ENCODE measurements around the gene DOCK3. TPM values are rescaled to one million over a fixed set of nuclear protein-coding genes. Genes with fewer than 3 reads are reported as not detected.

Gene DOCK3
- total and polyA plus RNA-seq, 2 donors (not counting 3 experiments of a cell fraction or from before 2014, with no cell fraction given), result 0.08 to 0.13 TPM

DNA sequence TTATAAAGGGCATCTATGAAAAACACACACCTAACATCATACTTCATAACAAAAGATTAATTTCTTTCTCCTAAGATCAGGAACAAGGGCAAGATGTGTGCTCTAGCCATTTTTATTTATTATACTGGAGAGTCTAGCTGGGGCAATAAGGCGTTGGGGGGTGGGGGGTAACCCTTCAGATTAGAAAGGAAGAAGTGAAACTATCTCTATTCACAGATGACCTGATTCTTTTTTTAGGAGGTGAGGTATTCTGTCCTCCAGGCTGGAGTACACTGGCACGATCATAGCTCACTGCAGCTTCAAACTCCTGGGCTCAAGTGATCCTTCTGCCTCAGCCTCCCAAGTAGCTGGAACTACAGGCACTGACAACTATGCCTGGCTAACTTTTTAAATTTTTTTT lies 620.9 kb downstream of the DOCK3 start:
- Histone ChIP-seq H3K4me1 (ENCODE audit: control insufficient read depth, extremely low read depth, insufficient read depth, low read length) (no peaks in the 10 kb centered on the region), H3K36me3 (ENCODE audit: control insufficient read depth in 2 of 2, extremely low read depth in 1 of 2, insufficient read depth in 2 of 2, low read length in 2 of 2) (no peaks in the 10 kb centered on the region), H3K27ac (ENCODE audit: insufficient read depth, low read depth, low read length) (no peak overlapping the region), H2AFZ (ENCODE audit: low read depth, low read length) (no peak overlapping the region), H3K9ac (replicated peaks; ENCODE audit: extremely low read depth, insufficient read depth, low read length) (no peak overlapping the region), H3K27me3 (ENCODE audit: control insufficient read depth in 2 of 2, insufficient read depth in 2 of 2, low read length in 2 of 2) (no peaks in the 10 kb centered on the region), H3K4me2 (ENCODE audit: insufficient read depth, low read length) (no peak overlapping the region), H4K20me1 (replicated peaks; ENCODE audit: control insufficient read depth, extremely low read depth, insufficient read depth, low read length) (no peaks in the 10 kb centered on the region), H3K4me3 (replicated peaks in 1 of 3; ENCODE audit: insufficient read depth in 1 of 3, low read depth in 1 of 3, low read length in 3 of 3) (no peak overlapping the region), H3K9me3 (replicated peaks; ENCODE audit: control insufficient read depth, insufficient read depth, low read length) (no peaks in the 10 kb centered on the region), H3K79me2 (ENCODE audit: control insufficient read depth, insufficient read depth, low read length) (no peaks in the 10 kb centered on the region), H3K9me1 (replicated peaks; ENCODE audit: control insufficient read depth, extremely low read depth, insufficient read depth, low read length) (no peaks in the 10 kb centered on the region)
- dilution Hi-C loops (cut with MboI; ENCODE audit: extremely low pct_ligation_motif_present, low sequenced_read_pairs) (no loop called here), intact Hi-C loops (cut with micrococcal nuclease) (no loop called here)
- FAIRE-seq, result no peak
- no peak for DNase-seq (ENCODE audit: low read depth, low spot score)
- TF ChIP-seq POLR2AphosphoS5 (IDR thresholded peaks at IDR 0.05; ENCODE audit: insufficient read depth, low read depth, low read length) (no peak), POLR2A (IDR thresholded peaks at IDR 0.05; ENCODE audit: low read depth, low read length) (no peak), FOS (IDR thresholded peaks at IDR 0.05; ENCODE audit: borderline replicate concordance, insufficient read depth, low read length) (no peak), MYC (IDR thresholded peaks at IDR 0.05; ENCODE audit: low read depth, low read length) (no peak), JUN (IDR thresholded peaks at IDR 0.05; ENCODE audit: borderline replicate concordance, insufficient read depth, insufficient read length, low read depth) (no peak), GATA2 (IDR thresholded peaks at IDR 0.05; ENCODE audit: insufficient read depth, insufficient read length, low read depth, low read length) (no peak), EZH2 (IDR thresholded peaks at IDR 0.05; ENCODE audit: borderline replicate concordance, low read depth, low read length, severe bottlenecking) (no peak)
- TF ChIP-seq, protein P1, sequence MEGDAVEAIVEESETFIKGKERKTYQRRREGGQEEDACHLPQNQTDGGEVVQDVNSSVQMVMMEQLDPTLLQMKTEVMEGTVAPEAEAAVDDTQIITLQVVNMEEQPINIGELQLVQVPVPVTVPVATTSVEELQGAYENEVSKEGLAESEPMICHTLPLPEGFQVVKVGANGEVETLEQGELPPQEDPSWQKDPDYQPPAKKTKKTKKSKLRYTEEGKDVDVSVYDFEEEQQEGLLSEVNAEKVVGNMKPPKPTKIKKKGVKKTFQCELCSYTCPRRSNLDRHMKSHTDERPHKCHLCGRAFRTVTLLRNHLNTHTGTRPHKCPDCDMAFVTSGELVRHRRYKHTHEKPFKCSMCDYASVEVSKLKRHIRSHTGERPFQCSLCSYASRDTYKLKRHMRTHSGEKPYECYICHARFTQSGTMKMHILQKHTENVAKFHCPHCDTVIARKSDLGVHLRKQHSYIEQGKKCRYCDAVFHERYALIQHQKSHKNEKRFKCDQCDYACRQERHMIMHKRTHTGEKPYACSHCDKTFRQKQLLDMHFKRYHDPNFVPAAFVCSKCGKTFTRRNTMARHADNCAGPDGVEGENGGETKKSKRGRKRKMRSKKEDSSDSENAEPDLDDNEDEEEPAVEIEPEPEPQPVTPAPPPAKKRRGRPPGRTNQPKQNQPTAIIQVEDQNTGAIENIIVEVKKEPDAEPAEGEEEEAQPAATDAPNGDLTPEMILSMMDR (IDR thresholded peaks at IDR 0.05; ENCODE audit: extremely low read depth in 1 of 2, insufficient read depth in 1 of 2, low read depth in 1 of 2, low read length in 2 of 2), result no peak
- TF ChIP-seq, protein P2, sequence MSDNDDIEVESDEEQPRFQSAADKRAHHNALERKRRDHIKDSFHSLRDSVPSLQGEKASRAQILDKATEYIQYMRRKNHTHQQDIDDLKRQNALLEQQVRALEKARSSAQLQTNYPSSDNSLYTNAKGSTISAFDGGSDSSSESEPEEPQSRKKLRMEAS (IDR thresholded peaks at IDR 0.05; ENCODE audit: insufficient read depth, insufficient read length), result no peak
- POLR2A ChIA-PET, result no interaction called here
- CTCF ChIA-PET, result interaction anchor here (1.5 kb wide), 1 partner anchor 195 kb away, joined by 3 read pairs; no protein-coding TSS in a partner anchor
- BruUV-seq (replicated peaks), result no TSS peak

All from endothelial cell of umbilical vein (primary cell).